ENCODE results near the gene MRPS7.
A peak's percentile ranks its signal among the peaks of the same experiment; 100 is the strongest.

MRPS7 gene

GRCh38 chr17:75260641-75261335 lies 891 bp upstream of the MRPS7 start:
- H3K36me3 Mint-ChIP-seq (ENCODE audit: low read depth), result peaks cover 21% of the 10 kb centered on the region
- H3K4me1 Mint-ChIP-seq, result peaks cover 58% of the 10 kb centered on the region
- peak overlapping the region; percentile 99 to 100 (median 100) for H3K4me3 Mint-ChIP-seq
- no peaks in the 10 kb centered on the region for H3K9me3 Mint-ChIP-seq
- peak overlapping the region; percentile 100 for H3K27ac Mint-ChIP-seq
- no peaks in the 10 kb centered on the region for H3K27me3 Mint-ChIP-seq (ENCODE audit: low read depth)
- TF ChIP-seq CTCF (IDR thresholded peaks at IDR 0.05; ENCODE audit: unreplicated experiment in 3 of 3), result no peak

- Mint-ChIP-seq H3K9me3 (no peaks in the 10 kb centered on the region), H3K27me3 (ENCODE audit: low read depth) (no peaks in the 10 kb centered on the region), H3K4me3 (peak overlapping the region; percentile 99 to 100 (median 100)), H3K4me1 (peaks cover 54% of the 10 kb centered on the region), H3K27ac (peak overlapping the region; percentile 100), H3K36me3 (ENCODE audit: low read depth) (peaks cover 29% of the 10 kb centered on the region)
- no peak for TF ChIP-seq CTCF (IDR thresholded peaks at IDR 0.05; ENCODE audit: unreplicated experiment in 3 of 3)
Measured at GRCh38 chr17:75262112-75262606, 480 bp downstream of the MRPS7 start.

- Mint-ChIP-seq H3K27ac (peak overlapping the region; percentile 100), H3K27me3 (ENCODE audit: low read depth) (peaks cover 3% of the 10 kb centered on the region), H3K4me3 (peak overlapping the region; percentile 99 to 100 (median 100)), H3K4me1 (peaks cover 50% of the 10 kb centered on the region), H3K9me3 (no peaks in the 10 kb centered on the region), H3K36me3 (ENCODE audit: low read depth) (peaks cover 30% of the 10 kb centered on the region)
- no peak for TF ChIP-seq CTCF (IDR thresholded peaks at IDR 0.05; ENCODE audit: unreplicated experiment in 3 of 3)
Measured at GRCh38 chr17:75263055-75263454, 1.4 kb downstream of the MRPS7 start.

- peaks cover 7% of the 10 kb centered on the region for H3K27me3 Mint-ChIP-seq (ENCODE audit: low read depth)
- H3K4me1 Mint-ChIP-seq, result peaks cover 35% of the 10 kb centered on the region
- peaks cover 30% of the 10 kb centered on the region for H3K36me3 Mint-ChIP-seq (ENCODE audit: low read depth)
- H3K27ac Mint-ChIP-seq, result no peak overlapping the region
- TF ChIP-seq CTCF (IDR thresholded peaks at IDR 0.05; ENCODE audit: unreplicated experiment in 3 of 3), result no peak
- H3K9me3 Mint-ChIP-seq, result no peaks in the 10 kb centered on the region
- peak overlapping the region in 1 of 3 experiments; percentile 51 for H3K4me3 Mint-ChIP-seq
Measured at GRCh38 chr17:75265614-75266315, 4.1 kb downstream of the MRPS7 start.

- no peak for TF ChIP-seq CTCF (IDR thresholded peaks at IDR 0.05; ENCODE audit: unreplicated experiment in 3 of 3)
- H3K36me3 Mint-ChIP-seq (ENCODE audit: low read depth), result peaks cover 30% of the 10 kb centered on the region
Measured at GRCh38 chr17:75266316-75267152, 4.9 kb downstream of the MRPS7 start.

More at GRCh38 chr17:75266316-75267152, 4.9 kb downstream of the MRPS7 start:
- Mint-ChIP-seq H3K9me3 (no peaks in the 10 kb centered on the region), H3K27ac (no peak overlapping the region), H3K4me3 (peak overlapping the region in 2 of 3 experiments; percentile 42 to 76), H3K4me1 (peaks cover 29% of the 10 kb centered on the region), H3K27me3 (ENCODE audit: low read depth) (peaks cover 7% of the 10 kb centered on the region)

Data from nephron (organoid).